H9 (cell line): ENCODE measurements around the gene OGFRL1. TPM values are rescaled to one million over a fixed set of nuclear protein-coding genes. Genes with fewer than 3 reads are reported as not detected.

Experiments
- DNase-seq: peaks from one replicate; pipeline ENCODE4 v3.0.0-alpha.2; 2017
- H2AFZ ChIP-seq: one replicate; pipeline ENCODE4 v1.6.1; 2013; ENCODE audit warnings: mild to moderate bottlenecking, low read length, control low read depth, moderate library complexity
- H2AK5ac ChIP-seq: 2 replicates; pipeline ENCODE4 v1.6.1; 2013; ENCODE audit warnings: low read length, control low read depth, mixed read lengths; ENCODE audit not compliant: insufficient read length
- H2BK120ac ChIP-seq: one replicate; pipeline ENCODE4 v1.6.1; 2013; ENCODE audit warnings: low read depth, mild to moderate bottlenecking, low read length, control low read depth, inconsistent platforms; ENCODE audit not compliant: poor library complexity, severe bottlenecking
- H2BK12ac ChIP-seq: 2 replicates; pipeline ENCODE4 v1.6.1; 2013; ENCODE audit warnings: low read length, control low read depth, mixed read lengths, low read depth; ENCODE audit not compliant: insufficient read length
- H2BK15ac ChIP-seq: 2 replicates; pipeline ENCODE4 v1.6.1; 2013; ENCODE audit warnings: low read depth, low read length, control low read depth
- H2BK20ac ChIP-seq: one replicate; pipeline ENCODE4 v1.6.1; 2013; ENCODE audit warnings: low read depth, mild to moderate bottlenecking, low read length, control low read depth, inconsistent platforms; ENCODE audit not compliant: poor library complexity, severe bottlenecking
- H2BK5ac ChIP-seq: 2 replicates; pipeline ENCODE4 v1.6.1; 2013; ENCODE audit warnings: low read length, control low read depth, mixed read lengths; ENCODE audit not compliant: insufficient read length
- H3K14ac ChIP-seq: 2 replicates; pipeline ENCODE4 v1.6.1; 2013; ENCODE audit warnings: low read length, control low read depth; ENCODE audit not compliant: insufficient read depth
- H3K18ac ChIP-seq: 2 replicates; pipeline ENCODE4 v1.6.1; 2013; ENCODE audit warnings: low read depth, mild to moderate bottlenecking, mixed read lengths, low read length, control low read depth; ENCODE audit not compliant: insufficient read length
- H3K23ac ChIP-seq: 2 replicates; pipeline ENCODE4 v1.6.1; 2013; ENCODE audit warnings: low read length, control low read depth, mixed read lengths, low read depth; ENCODE audit not compliant: insufficient read length
- H3K23me2 ChIP-seq: 2 replicates; pipeline ENCODE4 v1.6.1; 2013; ENCODE audit warnings: low read depth, mild to moderate bottlenecking, mixed read lengths, low read length, control low read depth; ENCODE audit not compliant: insufficient read length, poor library complexity, severe bottlenecking
- H3K27ac ChIP-seq: 2 replicates; pipeline ENCODE4 v1.5.1; 2013; ENCODE audit warnings: low read length, control low read depth, mixed read lengths, low read depth; ENCODE audit not compliant: insufficient read length
- H3K27me3 ChIP-seq: 2 replicates; pipeline ENCODE4 v1.6.1; 2013; ENCODE audit warnings: low read length, control low read depth, inconsistent platforms; ENCODE audit not compliant: insufficient read depth
- H3K4ac ChIP-seq: 2 replicates; pipeline ENCODE4 v1.6.1; 2013; ENCODE audit warnings: low read depth, mild to moderate bottlenecking, control low read depth, inconsistent platforms, low read length, moderate library complexity
- H3K4me1 ChIP-seq: 2 replicates; pipeline ENCODE4 v1.6.1; 2013; ENCODE audit warnings: low read length, control low read depth, inconsistent platforms; ENCODE audit not compliant: insufficient read depth
- H3K4me2 ChIP-seq: 2 replicates; pipeline ENCODE4 v1.6.1; 2013; ENCODE audit warnings: low read length, control low read depth, mixed read lengths; ENCODE audit not compliant: insufficient read length, insufficient read depth
- H3K56ac ChIP-seq: 2 replicates; pipeline ENCODE4 v1.6.1; 2013; ENCODE audit warnings: low read depth, mild to moderate bottlenecking, mixed read lengths, low read length, control low read depth; ENCODE audit not compliant: insufficient read length
- H3K79me1 ChIP-seq: 2 replicates; pipeline ENCODE4 v1.6.1; 2013; ENCODE audit warnings: low read depth, mild to moderate bottlenecking, moderate library complexity, low read length, control low read depth, inconsistent platforms; ENCODE audit not compliant: insufficient read depth, poor library complexity, severe bottlenecking
- H3K79me2 ChIP-seq: 2 replicates; pipeline ENCODE4 v1.6.1; 2013; ENCODE audit warnings: low read length, control low read depth, inconsistent platforms; ENCODE audit not compliant: insufficient read depth
- H3K9ac ChIP-seq: 2 replicates; pipeline ENCODE4 v1.6.1; 2013; ENCODE audit warnings: low read length, control low read depth, mixed read lengths; ENCODE audit not compliant: insufficient read length; ENCODE audit errors: extremely low read depth
- H3K9me3 ChIP-seq: one replicate; pipeline ENCODE4 v1.6.1; 2013; ENCODE audit warnings: low read depth, low read length, inconsistent platforms; ENCODE audit not compliant: control insufficient read depth
- H3T11ph ChIP-seq: one replicate; pipeline ENCODE4 v1.6.1; 2013; ENCODE audit warnings: mild to moderate bottlenecking, low read length, control low read depth, inconsistent platforms
- H4K20me1 ChIP-seq: one replicate; pipeline ENCODE4 v1.6.1; 2013; ENCODE audit not compliant: control insufficient read depth, insufficient read length, insufficient read depth
- H4K5ac ChIP-seq: 2 replicates; pipeline ENCODE4 v1.6.1; 2013; ENCODE audit warnings: low read depth, mild to moderate bottlenecking, mixed read lengths, low read length, control low read depth; ENCODE audit not compliant: insufficient read length
- H4K8ac ChIP-seq: replicated peaks from 2 replicates; pipeline ENCODE4 v1.6.1; 2013; ENCODE audit warnings: low read length, control low read depth, mixed read lengths, low read depth; ENCODE audit not compliant: insufficient read length
- H4K91ac ChIP-seq: 2 replicates; pipeline ENCODE4 v1.6.1; 2013; ENCODE audit warnings: low read depth, mild to moderate bottlenecking, moderate library complexity, mixed read lengths, low read length, control low read depth; ENCODE audit not compliant: insufficient read length
- H3K27ac Mint-ChIP-seq, 3 experiments: 2 replicates in 2 of 3; 3 replicates in 1 of 3; pipeline ENCODE4 v1.8.0; 2020 to 2021; ENCODE audit warnings: mixed read lengths in 3 of 3, mild to moderate bottlenecking in 1 of 3, moderate library complexity in 1 of 3
- H3K27me3 Mint-ChIP-seq: 2 replicates; pipeline ENCODE4 v1.8.0; 2021; ENCODE audit warnings: low read depth, mild to moderate bottlenecking, moderate library complexity, mixed read lengths
- H3K36me3 Mint-ChIP-seq, 3 experiments: 2 replicates in 2 of 3; 3 replicates in 1 of 3; pipeline ENCODE4 v1.8.0; 2020 to 2021; ENCODE audit warnings: low read depth in 3 of 3, mixed read lengths in 3 of 3; ENCODE audit not compliant: insufficient read depth in 1 of 3
- H3K4me1 Mint-ChIP-seq, 2 experiments: 2 replicates each; pipeline ENCODE4 v1.8.0; 2020; ENCODE audit warnings: mixed read lengths in 2 of 2
- H3K4me3 Mint-ChIP-seq, 2 experiments: 2 replicates in 1 of 2; 3 replicates in 1 of 2; pipeline ENCODE4 v1.8.0; 2020 to 2021; ENCODE audit warnings: mild to moderate bottlenecking in 2 of 2, mixed read lengths in 2 of 2, moderate library complexity in 1 of 2
- H3K9me3 Mint-ChIP-seq, 2 experiments: 2 replicates in 1 of 2; 3 replicates in 1 of 2; pipeline ENCODE4 v1.8.0; 2020; ENCODE audit warnings: mild to moderate bottlenecking in 2 of 2, mixed read lengths in 2 of 2, moderate library complexity in 1 of 2
- WGBS: extraction: QIAGEN DNeasy Blood & Tissue Kit; methylation state at CpG from one replicate; pipeline ENCODE4 v1.1.7; 2013; ENCODE audit warnings: missing lambda C conversion rate, low lambda C conversion rate, mixed read lengths; ENCODE audit not compliant: insufficient read length; ENCODE audit errors: extremely low coverage; 5-methylcytosine and 5-hydroxymethylcytosine counted together
- total RNA-seq: library from RNA; stranded (reverse); gene quantifications from 2 replicates; pipeline ENCODE4 v1.2.1, GENCODE V29; 2021
- TF ChIP-seq, protein P1 (sequence below): fragments of 200-600 bp; sonication (generic); conservative IDR thresholded peaks from 3 replicates; pipeline ENCODE4 v1.8.0; 2021; ENCODE audit warnings: antibody characterized with exemption, mild to moderate bottlenecking

The OGFRL1 gene
- total RNA-seq, 1 experiment from 2014 or later, result 2.8 TPM

DNA sequence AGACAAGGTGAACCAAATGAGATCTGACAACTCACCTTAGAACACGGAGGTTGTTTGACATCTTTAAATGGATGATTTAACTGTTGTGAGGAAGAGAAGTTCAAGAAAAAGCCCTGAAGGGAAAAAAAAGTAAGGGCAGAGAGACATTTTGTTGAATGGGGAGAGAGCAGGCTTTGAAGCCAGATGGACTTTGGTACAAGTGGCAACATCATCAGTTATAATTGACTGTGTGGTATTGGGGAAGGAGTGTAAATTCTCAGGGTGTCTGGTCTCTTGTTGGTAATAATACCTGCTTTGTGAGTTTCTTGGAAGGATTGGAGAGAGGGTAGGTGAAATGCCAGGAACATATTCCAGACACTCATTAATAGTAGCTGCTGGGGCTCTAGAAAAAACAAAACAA, 21.6 kb downstream of the OGFRL1 start:
- H3K79me1 ChIP-seq, result no peaks in the 10 kb centered on the region
- no peak overlapping the region for H3K4me2 ChIP-seq
- Mint-ChIP-seq H3K4me3 (no peak overlapping the region), H3K36me3 (no peaks in the 10 kb centered on the region), H3K27me3 (no peaks in the 10 kb centered on the region), H3K9me3 (no peaks in the 10 kb centered on the region), H3K27ac (no peak overlapping the region), H3K4me1 (no peaks in the 10 kb centered on the region)
- H2BK15ac ChIP-seq, result no peak overlapping the region
- H3K14ac ChIP-seq, result no peak overlapping the region
- no peak overlapping the region for H4K5ac ChIP-seq
- no peak overlapping the region for H2BK12ac ChIP-seq
- H3K18ac ChIP-seq, result no peak overlapping the region
- no peak for DNase-seq
- no peaks in the 10 kb centered on the region for H3K79me2 ChIP-seq
- H3K9me3 ChIP-seq, result no peaks in the 10 kb centered on the region
- no peak overlapping the region for H2AK5ac ChIP-seq
- no peak overlapping the region for H3T11ph ChIP-seq
- H2BK120ac ChIP-seq, result no peak overlapping the region
- no peak overlapping the region for H2BK5ac ChIP-seq
- H3K23me2 ChIP-seq, result no peaks in the 10 kb centered on the region
- no peaks in the 10 kb centered on the region for H3K27me3 ChIP-seq
- WGBS, result no CpG with 5 or more reads among the region's 1 CpG
- H2BK20ac ChIP-seq, result no peak overlapping the region
- no peak overlapping the region for H3K4ac ChIP-seq
- no peak overlapping the region for H3K9ac ChIP-seq
- TF ChIP-seq, protein P1, sequence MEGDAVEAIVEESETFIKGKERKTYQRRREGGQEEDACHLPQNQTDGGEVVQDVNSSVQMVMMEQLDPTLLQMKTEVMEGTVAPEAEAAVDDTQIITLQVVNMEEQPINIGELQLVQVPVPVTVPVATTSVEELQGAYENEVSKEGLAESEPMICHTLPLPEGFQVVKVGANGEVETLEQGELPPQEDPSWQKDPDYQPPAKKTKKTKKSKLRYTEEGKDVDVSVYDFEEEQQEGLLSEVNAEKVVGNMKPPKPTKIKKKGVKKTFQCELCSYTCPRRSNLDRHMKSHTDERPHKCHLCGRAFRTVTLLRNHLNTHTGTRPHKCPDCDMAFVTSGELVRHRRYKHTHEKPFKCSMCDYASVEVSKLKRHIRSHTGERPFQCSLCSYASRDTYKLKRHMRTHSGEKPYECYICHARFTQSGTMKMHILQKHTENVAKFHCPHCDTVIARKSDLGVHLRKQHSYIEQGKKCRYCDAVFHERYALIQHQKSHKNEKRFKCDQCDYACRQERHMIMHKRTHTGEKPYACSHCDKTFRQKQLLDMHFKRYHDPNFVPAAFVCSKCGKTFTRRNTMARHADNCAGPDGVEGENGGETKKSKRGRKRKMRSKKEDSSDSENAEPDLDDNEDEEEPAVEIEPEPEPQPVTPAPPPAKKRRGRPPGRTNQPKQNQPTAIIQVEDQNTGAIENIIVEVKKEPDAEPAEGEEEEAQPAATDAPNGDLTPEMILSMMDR, result no peak
- no peak overlapping the region for H4K8ac ChIP-seq
- no peak overlapping the region for H2AFZ ChIP-seq
- no peak overlapping the region for H3K27ac ChIP-seq
- H4K91ac ChIP-seq, result no peak overlapping the region
- no peaks in the 10 kb centered on the region for H3K4me1 ChIP-seq
- no peak overlapping the region for H3K23ac ChIP-seq
- no peaks in the 10 kb centered on the region for H4K20me1 ChIP-seq
- H3K56ac ChIP-seq, result no peak overlapping the region
